H1 (cell line): ENCODE data around the gene AKR1C2. TPM values are rescaled to one million over a fixed set of nuclear protein-coding genes. Genes with fewer than 3 reads are reported as not detected.
"Not testable (repeated sequence)": the region's sequence is repeated elsewhere in the genome, so short reads cannot be mapped to it uniquely, and the experiment has no call there.

Source experiments
- CTCF ChIA-PET: fragments of 300-600 bp; sonication (Branson Sonifier 250); formaldehyde crosslinking; loops from one replicate; lab custom pipeline; 2021; ENCODE audit not compliant: partially characterized antibody; lab: Charles Lee
- POLR2A ChIA-PET: fragments of 300-600 bp; sonication (Branson Sonifier 250); formaldehyde crosslinking; loops from one replicate; lab custom pipeline; 2021; ENCODE audit warnings: inconsistent platforms; ENCODE audit not compliant: partially characterized antibody; lab: Charles Lee
- DNase-seq, 2 experiments: peaks; one replicate each; pipeline versions ENCODE4 v3.0.0 to v3.0.0-alpha.2; 2010 to 2022; ENCODE audit warnings: low spot score in 2 of 2, low read depth in 1 of 2, mixed read lengths in 1 of 2
- FAIRE-seq: peaks from 2 replicates; lab custom pipeline; 2011; peaks lifted over from hg19 to GRCh38; lab: Jason Lieb, UNC
- H2AFZ ChIP-seq: 2 replicates; pipeline ENCODE4 v1.8.1; 2012; ENCODE audit warnings: low read length, inconsistent platforms
- H2AK5ac ChIP-seq: 2 replicates; pipeline ENCODE4 v1.6.1; 2013; ENCODE audit warnings: low read depth, low read length
- H2BK120ac ChIP-seq: replicated peaks from 2 replicates; pipeline ENCODE3; 2013; ENCODE audit warnings: low read depth, low read length, inconsistent platforms
- H2BK12ac ChIP-seq: 2 replicates; pipeline ENCODE4 v1.6.1; 2013; ENCODE audit warnings: low read depth, low read length
- H2BK15ac ChIP-seq: 2 replicates; pipeline ENCODE4 v1.6.1; 2013; ENCODE audit warnings: low read length
- H2BK20ac ChIP-seq: 2 replicates; pipeline ENCODE4 v1.6.1; 2013; ENCODE audit warnings: low read length
- H2BK5ac ChIP-seq: 2 replicates; pipeline ENCODE4 v1.6.1; 2013; ENCODE audit warnings: low read depth, low read length
- H3K14ac ChIP-seq: 2 replicates; pipeline ENCODE4 v1.6.1; 2013; ENCODE audit warnings: inconsistent platforms; ENCODE audit not compliant: insufficient read length
- H3K18ac ChIP-seq: 2 replicates; pipeline ENCODE4 v1.6.1; 2013; ENCODE audit warnings: low read length; ENCODE audit errors: extremely low read depth
- H3K23ac ChIP-seq: 2 replicates; pipeline ENCODE4 v1.6.1; 2013; ENCODE audit warnings: inconsistent platforms; ENCODE audit not compliant: insufficient read length
- H3K23me2 ChIP-seq: 2 replicates; pipeline ENCODE4 v1.6.1; 2013; ENCODE audit warnings: low read depth, low read length
- H3K27ac ChIP-seq: 2 replicates; pipeline ENCODE4 v1.6.1; 2011; ENCODE audit warnings: low read depth, low read length, inconsistent platforms
- H3K27me3 ChIP-seq, 4 experiments: replicated peaks in 1 of 4; 1 replicate in 1 of 4; 2 replicates in 3 of 4; pipeline versions ENCODE4 v1.6.1 to v1.8.1; 2011 to 2013; ENCODE audit warnings: low read length in 3 of 4, mild to moderate bottlenecking in 3 of 4, inconsistent platforms in 2 of 4, mixed read lengths in 2 of 4, moderate library complexity in 1 of 4; ENCODE audit not compliant: control insufficient read depth in 3 of 4, insufficient read depth in 3 of 4; ENCODE audit errors: extremely low read depth in 1 of 4
- H3K36me3 ChIP-seq, 4 experiments: 2 replicates each; pipeline versions ENCODE4 v1.6.1 to v1.8.1; 2011 to 2013; ENCODE audit warnings: mild to moderate bottlenecking in 4 of 4, low read length in 3 of 4, moderate library complexity in 2 of 4, control low read depth in 1 of 4, inconsistent platforms in 1 of 4; ENCODE audit not compliant: insufficient read depth in 4 of 4, control insufficient read depth in 2 of 4
- H3K4ac ChIP-seq: replicated peaks from 2 replicates; pipeline ENCODE3; 2013; ENCODE audit warnings: low read length, low read depth, mixed read lengths, inconsistent platforms; ENCODE audit not compliant: insufficient read length
- H3K4me1 ChIP-seq, 4 experiments: replicated peaks in 1 of 4; 1 replicate in 1 of 4; 2 replicates in 3 of 4; pipeline versions ENCODE4 v1.6.1 to v1.8.1; 2011 to 2013; ENCODE audit warnings: low read length in 3 of 4, inconsistent platforms in 2 of 4, mixed read lengths in 1 of 4; ENCODE audit not compliant: insufficient read depth in 4 of 4, control insufficient read depth in 3 of 4
- H3K4me2 ChIP-seq, 2 experiments: 2 replicates each; pipeline versions ENCODE4 v1.6.1 to v1.8.1; 2011 to 2013; ENCODE audit warnings: low read depth in 2 of 2, low read length in 2 of 2, control low read depth in 1 of 2, inconsistent platforms in 1 of 2, mild to moderate bottlenecking in 1 of 2; ENCODE audit not compliant: insufficient read depth in 1 of 2
- H3K4me3 ChIP-seq, 4 experiments: fragments of 200-600, 300-600 bp in 1 of 4; sonication (generic), shearing (Covaris generic), sonication (Bioruptor Twin) in 1 of 4; 2 replicates each; pipeline versions ENCODE4 v1.5.1 to v1.8.1; 2011 to 2016; ENCODE audit warnings: low read length in 4 of 4, low read depth in 3 of 4, control low read depth in 2 of 4, inconsistent platforms in 2 of 4, mild to moderate bottlenecking in 2 of 4, mixed read lengths in 1 of 4, moderate library complexity in 1 of 4; ENCODE audit not compliant: insufficient read depth in 2 of 4; ENCODE audit errors: extremely low read depth in 1 of 4
- H3K56ac ChIP-seq: replicated peaks from 2 replicates; pipeline ENCODE3; 2013; ENCODE audit warnings: low read depth, mild to moderate bottlenecking, mixed read lengths, low read length, inconsistent platforms; ENCODE audit not compliant: insufficient read length
- H3K79me1 ChIP-seq: 2 replicates; pipeline ENCODE4 v1.6.1; 2013; ENCODE audit warnings: low read depth, low read length, control low read depth
- H3K79me2 ChIP-seq, 2 experiments: 2 replicates each; pipeline versions ENCODE4 v1.6.1 to v1.8.1; 2012 to 2013; ENCODE audit warnings: low read length in 2 of 2, mild to moderate bottlenecking in 2 of 2, inconsistent platforms in 1 of 2; ENCODE audit not compliant: insufficient read depth in 2 of 2, control insufficient read depth in 1 of 2
- H3K9ac ChIP-seq, 4 experiments: replicated peaks in 1 of 4; 1 replicate in 1 of 4; 2 replicates in 3 of 4; pipeline versions ENCODE4 v1.6.1 to v1.8.1; 2011 to 2013; ENCODE audit warnings: low read depth in 3 of 4, low read length in 3 of 4, control low read depth in 2 of 4, mild to moderate bottlenecking in 2 of 4, moderate library complexity in 2 of 4, inconsistent platforms in 1 of 4; ENCODE audit errors: extremely low read depth in 1 of 4
- H3K9me3 ChIP-seq, 2 experiments: 2 replicates each; pipeline versions ENCODE4 v1.6.1 to v1.8.1; 2012 to 2013; ENCODE audit warnings: mild to moderate bottlenecking in 2 of 2, moderate library complexity in 2 of 2, control low read depth in 1 of 2, inconsistent platforms in 1 of 2, low read depth in 1 of 2, low read length in 1 of 2, mixed read lengths in 1 of 2; ENCODE audit not compliant: insufficient read depth in 2 of 2
- H4K20me1 ChIP-seq, 2 experiments: replicated peaks in 1 of 2; 2 replicates each; pipeline versions ENCODE3 to v1.8.1; 2011 to 2013; ENCODE audit warnings: inconsistent platforms in 2 of 2, low read length in 2 of 2, mild to moderate bottlenecking in 1 of 2; ENCODE audit not compliant: insufficient read depth in 2 of 2, control insufficient read depth in 1 of 2
- H4K5ac ChIP-seq: 2 replicates; pipeline ENCODE4 v1.6.1; 2013; ENCODE audit warnings: low read length, low read depth, mixed read lengths, inconsistent platforms; ENCODE audit not compliant: insufficient read length
- H4K8ac ChIP-seq: 2 replicates; pipeline ENCODE4 v1.8.0; 2013; ENCODE audit warnings: mild to moderate bottlenecking, moderate library complexity, low read length, inconsistent platforms; ENCODE audit not compliant: insufficient read depth; ENCODE audit errors: extremely low read depth
- H4K91ac ChIP-seq: replicated peaks from 2 replicates; pipeline ENCODE3; 2013; ENCODE audit warnings: low read length, mixed read lengths, inconsistent platforms; ENCODE audit not compliant: insufficient read length
- WGBS, 2 experiments: shearing (Covaris generic) in 1 of 2; methylation state at CpG; one replicate each; pipeline versions ENCODE4 v1.1.6 to v1.1.7; 2013 to 2015; ENCODE audit warnings: low lambda C conversion rate in 2 of 2, mixed read lengths in 2 of 2, inconsistent platforms in 1 of 2, low coverage in 1 of 2, missing lambda C conversion rate in 1 of 2; ENCODE audit not compliant: insufficient replicate concordance in 2 of 2, insufficient coverage in 1 of 2, insufficient read length in 1 of 2; ENCODE audit errors: extremely low coverage in 1 of 2, missing lambda C conversion rate in 1 of 2; 5-methylcytosine and 5-hydroxymethylcytosine counted together
- polyA plus RNA-seq, 7 experiments: library from polyadenylated mRNA; depleted of rRNA in 3 of 7; stranded (reverse) in 5 of 7; unstranded in 2 of 7; fragments of >200 nt in 5 of 7; fragments of 200-250 nt in 2 of 7; gene quantifications; 1 replicate in 5 of 7; 2 replicates in 1 of 7; 4 replicates in 1 of 7; pipeline versions ENCODE4 v1.2.1 to v1.2.3, GENCODE V29; 2011 to 2013; ENCODE audit warnings: missing spikeins in 2 of 7, mixed read lengths in 2 of 7
- total RNA-seq: library from RNA; stranded (reverse); fragmentation: NEBNext Ultra II Directional; extraction: Animal tissue kit (Norgen Biotek cat#: 25700); gene quantifications from 2 replicates; pipeline ENCODE4 v1.2.1, GENCODE V29; 2021

The AKR1C2 gene
- total and polyA plus RNA-seq, 2 of the 8 experiments (the other 6 are each of a cell fraction or from before 2014, with no cell fraction given) = 0.77 to 1.2 TPM

GRCh38 chr10:5052951-5053500, 49.4 kb upstream of the AKR1C2 start:
- H3K14ac ChIP-seq, H4K91ac ChIP-seq, H2AFZ ChIP-seq, H4K5ac ChIP-seq, H3K4me2 ChIP-seq, H3K9ac ChIP-seq, H3K56ac ChIP-seq, H3K9me3 ChIP-seq, H3K79me2 ChIP-seq, POLR2A ChIA-PET, FAIRE-seq, DNase-seq, H3K4me3 ChIP-seq, H3K4ac ChIP-seq, H2BK12ac ChIP-seq, H3K27me3 ChIP-seq, H3K36me3 ChIP-seq, H3K27ac ChIP-seq, H2BK120ac ChIP-seq, H4K20me1 ChIP-seq, H2BK5ac ChIP-seq, H2AK5ac ChIP-seq, H3K18ac ChIP-seq, H2BK20ac ChIP-seq, H3K4me1 ChIP-seq, H4K8ac ChIP-seq, H3K23me2 ChIP-seq, H3K79me1 ChIP-seq, H3K23ac ChIP-seq, H2BK15ac ChIP-seq: not testable (repeated sequence)
- 91% methylated on average over 11 of the region's 16 CpGs; no CpG with 5 or more reads in 1 of the 2 experiments for WGBS, 2 experiments
- CTCF ChIA-PET = interaction anchor here (1.0 to 1.5 kb wide), 3 partner anchors 8 to 203 kb away, joined by 4 to 5 read pairs (median 5); no protein-coding TSS in a partner anchor
